GM03348 (cell line): ENCODE measurements around the gene PIGT.

Experiments
- DNase-seq: peaks from one replicate; pipeline ENCODE4 v3.0.0; 2012; ENCODE audit warnings: low spot score

The PIGT gene

GRCh38 chr20:45415822-45416637 is at the start of gene PIGT:
Gene PIGT (plus strand): TSS chr20:45416141. CDS start chr20:45416157, 16 bp downstream.
- DNase-seq: peak; percentile 94

- DNase-seq: no peak
These were observed 49.7 kb upstream of the PIGT start for GRCh38 chr20:45366192-45366591.

DNA sequence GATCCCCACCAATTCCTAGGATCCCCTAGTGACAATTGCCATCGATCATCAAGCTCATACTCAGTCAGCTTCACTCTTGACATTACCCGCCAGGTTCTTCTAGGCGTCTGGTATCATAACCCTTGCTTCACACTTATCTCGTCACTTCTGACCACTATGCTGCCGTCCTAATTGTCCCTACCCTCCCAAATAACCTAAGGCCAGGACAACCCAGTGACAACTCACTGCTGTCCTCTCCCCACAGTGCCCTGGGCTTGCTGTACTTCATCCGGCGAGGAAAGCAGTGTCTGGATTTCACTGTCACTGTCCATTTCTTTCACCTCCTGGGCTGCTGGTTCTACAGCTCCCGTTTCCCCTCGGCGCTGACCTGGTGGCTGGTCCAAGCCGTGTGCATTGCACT is 49.3 kb upstream of the PIGT start:
- no peak for DNase-seq

DNA sequence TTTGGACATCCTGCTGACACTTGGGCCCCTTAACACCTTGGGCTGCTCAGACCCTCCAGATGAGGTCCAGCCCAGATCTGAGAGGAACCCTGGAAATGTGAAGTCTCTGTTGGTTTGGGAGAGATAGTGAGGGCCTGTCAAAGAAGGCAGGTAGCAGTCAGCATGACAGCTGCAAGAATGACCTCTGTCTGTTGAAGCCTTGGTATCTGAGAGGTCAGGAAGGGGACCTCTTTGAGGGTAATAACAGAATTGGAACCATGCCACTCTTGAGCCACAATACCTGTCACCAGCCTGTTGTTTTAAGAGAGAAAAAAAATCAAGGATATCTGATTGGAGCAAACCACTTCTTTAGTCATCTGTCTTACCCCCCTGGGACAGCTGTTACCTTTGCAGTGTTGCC is 48.8 kb upstream of the PIGT start:
- DNase-seq: no peak

DNA sequence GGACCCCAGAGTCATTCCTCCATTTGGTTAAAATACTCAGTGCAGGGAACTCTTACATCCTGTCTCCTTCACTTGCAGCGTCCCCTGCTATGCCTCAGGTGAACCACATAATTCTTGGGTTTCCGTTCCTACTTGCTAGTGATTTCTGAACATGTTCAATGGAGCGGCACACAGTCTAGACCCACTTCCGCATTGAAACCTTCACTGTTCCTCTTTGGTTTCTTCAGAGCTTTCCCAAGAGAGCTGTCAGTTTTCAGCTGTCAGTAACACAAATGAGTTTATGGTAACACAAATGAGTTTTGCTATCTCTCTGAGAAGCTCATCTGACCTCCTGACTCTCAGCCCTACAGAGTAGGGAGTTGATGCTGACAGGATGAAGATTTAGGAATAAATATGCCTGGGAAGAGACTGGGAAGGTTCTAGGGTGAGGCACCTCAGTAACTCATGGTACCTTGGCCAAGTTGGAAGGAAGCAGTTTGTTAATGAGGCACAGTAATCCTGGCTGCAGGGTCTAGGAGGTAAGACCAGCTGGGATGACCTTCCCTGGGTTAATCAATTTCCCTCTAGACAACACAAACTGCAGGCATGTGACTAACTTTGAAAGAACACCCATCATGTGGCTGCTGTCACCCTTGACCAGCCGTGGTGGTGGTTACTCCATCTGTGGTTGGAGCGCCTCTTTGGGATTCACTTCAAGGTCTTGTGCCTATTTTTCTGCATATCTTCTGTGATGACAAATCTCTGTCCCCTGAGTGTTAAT is 47.5 kb upstream of the PIGT start:
- no peak for DNase-seq

DNA sequence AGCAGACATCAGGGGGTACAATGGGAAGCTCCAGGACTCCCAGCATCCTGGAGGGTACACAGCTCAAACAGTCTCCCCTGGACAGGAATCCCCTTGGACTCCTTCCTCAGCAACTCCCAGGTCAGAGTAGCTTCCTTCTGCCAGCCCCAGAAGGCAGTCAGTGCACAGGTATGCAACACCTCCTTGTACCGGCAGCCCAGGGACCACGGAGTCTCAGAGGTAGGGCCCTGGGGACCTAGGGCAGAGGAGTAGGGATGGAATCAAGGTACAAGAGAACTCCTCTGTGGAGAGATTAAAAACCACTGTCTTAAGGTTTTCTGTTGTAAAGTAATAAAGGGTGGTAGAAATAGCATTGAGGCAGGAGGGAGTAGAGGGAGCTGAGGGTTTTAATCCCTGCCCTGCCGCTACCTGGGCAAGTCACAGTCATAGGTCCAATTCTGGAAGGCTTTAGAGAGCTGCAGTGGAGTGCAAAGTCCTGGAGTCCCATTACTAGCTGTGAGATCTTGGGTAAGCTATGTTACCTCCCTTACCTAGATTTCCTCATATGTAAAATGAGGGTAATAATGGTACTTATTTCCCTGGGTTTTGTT is 45.3 kb upstream of the PIGT start:
- DNase-seq: no peak

DNA sequence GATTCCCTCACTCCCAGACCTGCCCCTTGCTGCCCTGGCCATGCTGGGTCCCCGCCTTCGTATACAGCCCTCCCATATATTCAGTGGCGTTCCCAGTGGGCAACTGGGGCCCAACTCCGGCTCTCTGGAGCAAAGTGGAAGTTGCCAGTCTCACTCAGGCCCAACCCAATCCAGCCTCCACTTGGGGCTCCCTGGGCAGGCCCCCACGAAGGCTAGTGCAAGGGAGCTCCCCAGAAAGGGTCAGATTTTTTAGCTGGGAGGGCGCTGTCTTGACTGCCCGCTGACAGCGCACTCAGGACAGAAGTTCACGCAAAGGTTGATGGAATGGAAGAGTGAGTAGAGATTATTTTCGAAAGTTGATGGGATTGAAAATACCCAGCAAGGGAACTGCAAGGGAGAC is 43.7 kb upstream of the PIGT start:
- no peak for DNase-seq

DNA sequence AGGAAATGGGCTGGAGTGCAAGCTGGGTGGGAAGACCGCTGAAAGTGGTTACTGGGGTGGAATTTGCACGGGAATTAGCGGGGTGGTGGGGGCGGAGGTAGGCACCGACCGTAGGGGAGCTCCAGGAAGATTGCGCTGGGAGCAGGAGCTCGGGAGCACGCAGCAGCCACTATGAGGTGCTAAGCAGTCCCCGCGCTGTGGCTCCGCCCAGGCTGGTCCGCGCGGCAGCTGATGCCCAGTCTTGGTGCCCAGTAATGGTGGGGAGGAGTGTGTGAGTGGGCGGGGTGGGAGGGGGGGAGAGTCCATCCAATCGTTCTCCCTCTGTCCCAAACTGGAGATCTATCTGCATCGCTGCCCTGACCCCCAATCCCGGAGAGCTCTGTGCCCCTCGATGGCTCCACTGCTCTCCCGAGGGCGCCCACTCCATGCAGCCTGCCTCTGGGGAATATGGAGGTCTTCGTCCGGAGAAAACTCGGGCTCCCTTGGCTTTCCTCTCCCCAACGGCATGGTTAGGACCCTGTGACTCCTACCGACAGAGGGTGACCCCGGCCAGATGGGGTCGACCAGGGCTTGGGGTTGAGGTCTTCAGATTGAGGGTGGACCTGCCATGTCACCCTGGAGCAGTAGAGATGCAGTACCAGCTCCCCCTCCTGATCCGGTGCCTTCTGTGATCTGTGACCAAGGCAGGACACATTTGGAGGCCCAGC is 43.1 kb upstream of the PIGT start:
- no peak for DNase-seq

DNA sequence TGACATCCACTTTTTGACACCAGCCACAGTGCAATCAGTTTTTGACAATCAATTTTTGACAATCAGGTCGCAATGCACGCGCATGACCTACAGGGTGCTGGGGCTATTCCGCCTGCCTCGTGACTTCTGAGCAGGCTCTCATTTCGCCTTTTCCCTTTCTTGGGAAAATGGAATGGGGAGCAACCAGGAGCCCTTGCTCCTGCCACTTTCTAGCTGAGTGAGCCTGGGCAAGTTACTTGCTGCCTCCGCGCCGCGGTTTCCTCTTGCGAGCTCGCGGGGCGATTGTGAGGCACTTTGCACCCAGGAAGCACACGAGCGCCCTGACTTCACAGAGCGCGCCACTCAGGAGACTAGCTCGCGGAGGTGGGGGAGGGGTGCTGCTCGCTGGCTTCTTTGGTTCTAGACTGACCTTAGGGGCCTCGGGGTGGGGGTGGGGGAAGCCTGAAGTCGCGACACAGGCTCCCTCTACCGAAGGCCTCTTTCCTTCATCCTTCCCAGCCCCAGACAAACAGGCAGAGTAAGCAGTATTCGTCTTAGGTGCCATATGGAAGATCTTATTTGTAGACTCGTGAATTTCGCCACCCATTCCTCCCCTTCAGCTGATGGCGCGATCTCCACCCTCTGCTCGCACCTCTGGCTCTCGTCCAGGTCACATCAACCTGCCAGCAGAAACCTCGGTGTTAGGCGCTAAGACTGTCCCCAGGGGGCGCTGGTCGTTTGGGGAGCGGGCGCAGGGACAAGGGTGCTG is 42.4 kb upstream of the PIGT start:
- peak; percentile 90 for DNase-seq

- no peak for DNase-seq
These were observed 41.9 kb upstream of the PIGT start for GRCh38 chr20:45374101-45374467.

DNA sequence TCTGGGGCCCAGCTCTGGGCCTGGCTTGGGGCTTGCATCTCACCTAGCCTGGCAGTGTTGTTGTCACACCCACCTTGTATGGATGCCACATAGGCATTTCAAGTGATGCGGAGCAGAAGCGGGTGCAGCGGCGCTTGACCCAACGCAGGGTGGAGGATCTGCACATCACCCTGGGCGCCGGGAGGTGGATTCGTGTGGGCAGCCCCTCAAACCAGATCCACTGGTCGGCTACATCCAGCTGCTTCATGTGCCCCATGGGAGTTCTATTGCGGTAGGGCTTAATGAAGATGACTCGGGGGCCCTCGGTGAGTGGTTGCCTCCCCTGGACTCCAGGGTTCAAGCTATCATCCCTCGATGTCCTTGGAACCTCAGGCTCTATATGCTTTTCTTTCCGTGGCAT is 41.0 kb upstream of the PIGT start:
- DNase-seq: no peak

DNA sequence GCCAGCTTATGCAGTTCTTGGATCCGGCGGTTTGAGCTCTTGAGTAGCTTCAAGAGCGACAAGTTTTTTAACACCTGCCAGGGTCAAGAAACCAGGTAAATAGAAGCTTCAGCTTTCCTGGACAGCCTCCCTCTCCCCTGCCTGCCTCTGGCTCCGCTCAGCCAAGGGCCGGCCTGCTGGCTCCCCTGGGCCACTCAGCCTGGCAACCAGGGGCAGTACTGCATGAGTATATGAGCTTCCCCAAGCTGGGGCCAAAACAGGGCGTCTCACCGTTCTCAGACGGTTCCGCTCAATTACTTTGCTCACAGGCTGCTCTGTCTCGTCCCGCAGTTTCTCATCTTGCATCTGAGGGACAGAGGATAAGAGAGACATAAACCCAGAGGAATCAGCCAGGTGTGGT is 38.7 kb upstream of the PIGT start:
- no peak for DNase-seq

- DNase-seq: no peak
These were observed 37.8 kb upstream of the PIGT start, which contains the start of gene TP53TG5 for GRCh38 chr20:45378191-45378590. Gene TP53TG5 (minus strand): TSS chr20:45378325. CDS start chr20:45378236, 89 bp downstream.

DNA sequence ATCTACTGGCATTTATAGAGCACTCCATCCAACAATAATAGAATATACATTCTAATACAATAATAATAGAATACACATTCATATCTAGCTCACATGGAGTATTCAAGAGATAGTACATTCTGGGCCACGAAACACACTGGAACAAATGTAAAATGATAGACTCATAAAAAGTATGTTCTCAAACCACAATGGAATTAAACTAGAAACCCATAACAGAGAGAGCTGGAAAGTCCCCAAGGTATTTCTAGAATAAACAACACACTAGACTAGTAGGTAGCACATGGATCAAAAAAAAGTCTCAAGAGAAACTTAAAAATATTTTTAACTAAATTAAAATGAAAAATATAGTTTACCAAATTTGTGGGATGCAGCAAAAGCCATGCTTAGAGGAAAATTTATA is 28.7 kb upstream of the PIGT start:
- DNase-seq: no peak

DNA sequence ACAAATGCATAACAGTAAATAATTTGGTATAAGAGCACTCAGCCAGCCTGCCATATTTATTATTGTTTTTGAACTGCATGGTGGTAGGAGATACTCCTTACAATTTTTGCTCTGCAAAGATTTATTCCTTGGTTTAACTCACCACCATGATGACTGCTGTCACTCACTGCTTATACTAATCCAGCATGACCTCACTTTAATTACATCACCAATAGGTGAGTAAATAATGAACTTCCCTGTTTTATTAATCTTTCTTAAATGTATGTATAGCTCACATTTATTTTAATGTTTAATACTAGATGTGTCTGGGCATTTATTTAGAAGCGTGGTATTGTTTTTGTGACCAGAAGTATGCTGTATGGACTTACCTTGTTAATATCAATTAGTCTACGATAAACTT is 25.0 kb upstream of the PIGT start:
- no peak for DNase-seq

DNA sequence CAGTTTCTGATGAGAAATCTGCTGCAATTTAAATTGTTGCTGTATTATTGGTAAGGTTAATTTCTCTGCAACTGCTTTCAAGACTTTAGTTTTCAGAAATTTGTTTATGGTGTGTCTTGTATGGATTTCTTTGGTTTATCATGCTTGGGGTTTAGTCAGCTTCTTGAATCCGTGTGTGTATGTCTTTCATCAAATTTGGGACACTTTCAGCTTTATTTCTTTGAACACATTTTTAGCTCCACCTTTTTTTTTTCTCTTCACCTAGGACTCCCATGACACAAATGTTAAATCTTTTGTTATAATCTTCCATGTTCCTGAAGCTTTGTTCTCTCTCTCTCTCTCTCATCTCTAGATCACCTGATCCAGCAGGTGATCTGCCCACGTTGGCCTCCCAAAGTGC is 24.4 kb upstream of the PIGT start:
- DNase-seq: no peak

GRCh38 chr20:45392733-45393132 is 23.2 kb upstream of the PIGT start:
- no peak for DNase-seq

GRCh38 chr20:45394221-45395113 is 21.5 kb upstream of the PIGT start:
- DNase-seq: no peak

DNA sequence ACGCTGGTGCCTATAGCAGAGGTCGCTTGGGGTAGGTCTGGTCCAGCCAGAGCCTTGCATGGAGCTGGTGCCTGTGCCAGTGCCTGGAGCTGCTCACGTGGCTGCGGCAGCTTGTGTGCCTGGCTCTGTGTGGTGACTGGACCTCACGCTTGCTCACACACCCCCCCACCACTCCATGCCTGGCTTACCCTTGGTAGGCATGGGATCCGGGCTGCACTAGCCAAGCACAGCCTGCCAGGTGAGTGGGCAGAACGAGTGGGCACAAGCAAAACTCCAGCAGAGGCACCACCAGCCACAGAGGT is 20.9 kb upstream of the PIGT start:
- no peak for DNase-seq

DNA sequence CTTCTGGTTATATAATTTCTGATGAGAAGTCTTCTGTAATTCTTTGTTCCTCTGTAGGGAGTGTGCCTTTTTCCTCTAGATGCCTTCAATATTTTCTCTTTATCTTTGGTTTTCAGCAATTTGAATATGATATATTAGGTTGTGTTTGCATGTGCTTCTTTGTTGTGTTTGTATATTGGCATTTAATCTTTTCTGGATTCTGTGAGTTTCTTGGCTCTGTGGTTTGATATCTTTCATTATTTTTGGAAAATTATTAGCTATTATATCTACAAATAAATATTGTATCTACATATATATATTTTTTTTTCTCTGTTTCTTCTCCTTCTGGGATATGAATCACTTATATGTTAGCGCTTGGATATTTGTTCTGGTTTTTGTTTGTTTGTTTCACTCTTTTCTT is 16.9 kb upstream of the PIGT start:
- no peak for DNase-seq
